Peyer's patch (tissue), 4 donors: ENCODE measurements around the gene PEX11G. TPM values are rescaled to one million over a fixed set of nuclear protein-coding genes. Genes with fewer than 3 reads are reported as not detected.

ENCODE experiments used
- DNase-seq, 3 donors: peaks; one replicate each; pipeline ENCODE4 v3.0.0-alpha.2; 2017 to 2019
- H3K27ac ChIP-seq, 4 donors: fragments of 200-600 bp; sonication (generic); one replicate each; pipeline ENCODE4 v1.5.1; 2016 to 2019
- H3K27me3 ChIP-seq, 2 donors: fragments of 200-600 bp; sonication (generic); one replicate each; pipeline ENCODE4 v1.5.1; 2019
- H3K36me3 ChIP-seq, 3 donors: fragments of 200-600 bp; sonication (generic); one replicate each; pipeline ENCODE4 v1.5.1; 2016 to 2019
- H3K4me1 ChIP-seq, 4 donors: fragments of 200-600 bp; sonication (generic); one replicate each; pipeline ENCODE4 v1.5.1; 2016 to 2019
- H3K4me3 ChIP-seq, 4 donors: fragments of 200-600 bp; sonication (generic); 1 replicate in 3 of 4; 2 replicates in 1 of 4; pipeline ENCODE4 v1.5.1; 2016 to 2019; ENCODE audit warnings: mild to moderate bottlenecking in 1 of 4
- H3K9me3 ChIP-seq, 4 donors: fragments of 200-600 bp; sonication (generic); one replicate each; pipeline ENCODE4 v1.5.1; 2016 to 2019; ENCODE audit warnings: mild to moderate bottlenecking in 1 of 4
- CTCF ChIP-seq, 6 experiments: fragments of 450-650 bp in 4 of 6; fragments of 200-600 bp in 2 of 6; sonication (generic) in 1 of 6; IDR thresholded peaks; one replicate each; pipeline ENCODE4 v1.5.1; 2017 to 2019; ENCODE audit warnings: antibody characterized with exemption in 6 of 6, mild to moderate bottlenecking in 3 of 6, moderate library complexity in 1 of 6
- POLR2A ChIP-seq, 2 donors: fragments of 450-650 bp; IDR thresholded peaks; one replicate each; pipeline ENCODE4 v1.5.1; 2017; ENCODE audit warnings: antibody characterized with exemption in 2 of 2, mild to moderate bottlenecking in 2 of 2, moderate library complexity in 2 of 2
- total RNA-seq, 4 donors: library from RNA; depleted of rRNA; stranded (reverse); fragments of >200 nt; gene quantifications; one replicate each; pipeline ENCODE4 v1.1.0, GENCODE V29; 2016

Gene PEX11G
- total RNA-seq, 4 donors from 2014 or later: 8.2 to 14.3 (median 10.3) TPM; not detected in 1

- no peak for DNase-seq
- TF ChIP-seq CTCF (IDR thresholded peaks at IDR 0.05): no peak
- no peak for TF ChIP-seq POLR2A (IDR thresholded peaks at IDR 0.05)
- Histone ChIP-seq H3K4me3 (peak overlapping the region; percentile 56 to 93 (median 82)), H3K27ac (peak overlapping the region in 3 of 4 donors; percentile 33 to 77 (median 45)), H3K4me1 (peaks cover 0 to 22% (median 9%) of the 10 kb centered on the region in 4 donors), H3K9me3 (no peaks in the 10 kb centered on the region), H3K36me3 (peaks cover 0 to 33% (median 0%) of the 10 kb centered on the region in 3 donors), H3K27me3 (no peaks in the 10 kb centered on the region)
These were observed 34.3 kb upstream of the PEX11G start for GRCh38 chr19:7522923-7523667.

- peak within 1 kb of the TSS; percentile 17 to 77 (median 39) for H3K27ac ChIP-seq
- TF ChIP-seq POLR2A (IDR thresholded peaks at IDR 0.05): peak; percentile 63 to 67
- peak in 2 of 6 experiments; percentile 32 to 60 for TF ChIP-seq CTCF (IDR thresholded peaks at IDR 0.05)
- DNase-seq: peak; percentile 100
- peaks cover 0 to 33% (median 0%) of the 10 kb centered on the region in 3 donors for H3K36me3 ChIP-seq
- peaks cover 0 to 22% (median 9%) of the 10 kb centered on the region in 4 donors for H3K4me1 ChIP-seq
- H3K4me3 ChIP-seq: peak within 1 kb of the TSS; percentile 56 to 93 (median 82)
- H3K27me3 ChIP-seq: no peaks in the 10 kb centered on the region
- no peaks in the 10 kb centered on the region for H3K9me3 ChIP-seq
These were observed 33.5 kb upstream of the PEX11G start, which contains the start of gene MCOLN1 for GRCh38 chr19:7522072-7522922. Gene MCOLN1, plus strand, starts transcription at chr19:7522624. Its CDS starts 127 bp downstream, at chr19:7522751.

- TF ChIP-seq POLR2A (IDR thresholded peaks at IDR 0.05) (no peak), CTCF (IDR thresholded peaks at IDR 0.05) (no peak)
- Histone ChIP-seq H3K36me3 (peaks cover 0 to 29% (median 0%) of the 10 kb centered on the region in 3 donors), H3K4me3 (peak overlapping the region; percentile 56 to 93 (median 82)), H3K27me3 (no peaks in the 10 kb centered on the region), H3K4me1 (peaks cover 0 to 29% (median 11%) of the 10 kb centered on the region in 4 donors), H3K27ac (peak overlapping the region in 3 of 4 donors; percentile 17 to 77 (median 31)), H3K9me3 (no peaks in the 10 kb centered on the region)
- no peak for DNase-seq
These were observed 32.8 kb upstream of the PEX11G start for GRCh38 chr19:7521551-7522071.

GRCh38 chr19:7520131-7521051, 31.6 kb upstream of the PEX11G start:
- TF ChIP-seq CTCF (IDR thresholded peaks at IDR 0.05) (no peak), POLR2A (IDR thresholded peaks at IDR 0.05) (no peak)
- H3K27ac ChIP-seq: no peak overlapping the region
- H3K4me3 ChIP-seq: no peak overlapping the region
- peaks cover 0 to 19% (median 0%) of the 10 kb centered on the region in 3 donors for H3K36me3 ChIP-seq
- H3K9me3 ChIP-seq: no peaks in the 10 kb centered on the region
- no peaks in the 10 kb centered on the region for H3K27me3 ChIP-seq
- H3K4me1 ChIP-seq: peaks cover 0 to 31% (median 14%) of the 10 kb centered on the region in 4 donors
- DNase-seq: no peak
